NCI-H226 (cell line): ENCODE data around the gene ICAM4.
"Not testable (repeated sequence)": the region's sequence is repeated elsewhere in the genome, so short reads cannot be mapped to it uniquely, and the experiment has no call there.

Experiments used
- DNase-seq: peaks from one replicate; pipeline ENCODE4 v3.0.0-alpha.2; 2015

The ICAM4 gene

DNA sequence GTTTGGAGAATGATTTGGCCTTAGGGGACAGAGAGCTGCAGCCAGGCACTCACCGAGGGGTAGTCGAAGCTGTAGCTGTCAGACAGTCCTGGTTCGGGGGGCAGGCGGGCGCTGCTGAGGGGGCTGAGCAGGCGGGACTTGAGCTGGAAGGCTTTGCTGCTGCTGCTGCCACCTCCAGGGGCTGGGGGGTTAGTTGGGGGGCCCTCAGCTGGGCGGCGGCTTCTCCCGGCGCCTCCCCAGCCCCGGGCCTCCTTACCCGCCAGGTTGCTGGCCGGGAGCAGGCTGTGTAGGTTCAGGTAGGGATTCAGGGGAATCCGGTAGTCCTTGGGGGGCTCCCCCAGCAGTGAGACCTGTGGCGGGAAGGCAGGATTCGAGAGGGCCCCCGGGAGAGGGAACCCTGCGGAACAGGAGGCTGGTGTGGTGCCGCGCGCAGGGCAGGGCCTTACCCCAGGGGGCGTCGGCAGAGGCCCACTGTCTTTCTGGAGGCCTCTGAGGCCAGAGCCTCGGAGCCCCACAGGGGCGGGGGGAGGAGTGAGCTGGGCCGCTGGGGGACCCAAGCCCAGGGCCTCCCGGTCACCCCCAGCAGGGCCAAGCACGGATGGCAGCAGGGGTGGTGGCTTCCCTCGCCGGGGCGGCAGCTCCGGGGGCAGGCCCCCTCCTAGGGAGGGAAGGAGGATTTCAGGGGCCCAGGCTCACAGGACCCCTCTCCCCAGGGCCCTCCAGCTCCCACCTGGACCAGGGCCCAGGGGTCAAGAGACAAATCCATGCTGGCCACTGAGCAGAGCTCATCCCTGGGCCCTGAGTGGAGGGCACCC is 34.1 kb downstream of the ICAM4 start:
- no peak for DNase-seq

DNA sequence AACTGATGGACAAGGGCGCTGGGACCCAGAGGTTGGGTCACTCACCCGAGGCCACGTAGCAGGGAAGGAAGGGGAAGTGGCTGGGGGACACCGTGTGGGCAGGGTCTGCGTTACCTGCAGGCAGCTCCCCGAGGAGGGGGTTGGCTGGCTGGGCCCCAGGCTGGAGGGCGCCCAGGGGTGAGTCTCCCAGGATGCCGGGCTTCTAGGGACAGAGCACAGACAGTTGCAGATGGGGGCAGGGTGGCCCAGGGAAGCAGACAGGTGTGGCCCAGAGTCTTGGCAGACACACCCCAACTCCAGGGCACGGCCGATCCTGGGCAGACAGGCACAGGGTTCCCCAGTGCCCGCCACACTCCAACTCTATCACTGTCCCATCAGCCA is 34.7 kb downstream of the ICAM4 start:
- no peak for DNase-seq

DNA sequence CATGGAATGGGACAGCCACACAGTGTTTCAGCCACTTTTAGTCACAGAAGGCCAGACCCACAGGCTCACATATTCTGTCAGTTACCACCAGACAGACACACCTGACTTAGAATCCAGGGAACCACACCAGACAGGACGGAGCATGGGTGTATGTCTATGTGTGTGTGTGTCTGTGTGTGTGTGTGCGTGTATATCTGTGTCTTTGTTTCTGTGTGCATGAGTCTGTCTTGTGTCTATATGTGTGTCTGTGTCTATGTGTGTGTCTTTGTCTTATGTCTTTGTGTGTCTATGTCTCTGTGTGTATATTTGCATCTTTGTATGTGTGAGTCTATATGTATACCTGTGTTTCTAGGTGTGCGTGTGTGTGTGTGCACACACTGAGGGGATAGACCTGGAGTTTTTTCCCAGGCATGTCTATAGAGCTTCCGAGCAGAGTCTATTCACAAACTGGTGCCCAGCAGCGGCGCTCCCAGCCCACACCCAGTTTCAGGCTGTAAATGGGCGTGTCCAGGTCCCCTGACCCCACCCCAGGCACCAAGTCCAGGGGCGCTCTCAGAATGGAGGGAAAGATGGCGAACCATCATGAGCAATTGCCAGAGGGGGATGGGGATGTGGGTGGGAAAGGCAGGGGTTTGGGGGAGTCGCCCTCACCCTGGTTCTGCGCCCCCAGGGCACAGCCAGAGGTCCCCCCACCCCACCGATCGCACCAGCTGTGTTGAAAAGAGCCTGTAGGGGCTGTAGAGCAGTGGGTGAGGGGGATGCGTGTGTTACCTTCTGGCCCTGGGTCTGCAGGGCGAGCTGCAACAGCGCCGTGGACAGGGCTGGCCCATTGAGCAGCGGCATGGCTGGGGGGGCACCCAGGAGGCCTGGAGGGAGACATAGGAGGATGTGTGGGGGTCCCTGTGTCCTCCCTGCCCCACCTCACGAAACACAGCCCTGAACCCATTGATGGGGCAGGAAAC is 35.4 kb downstream of the ICAM4 start:
- DNase-seq = no peak

DNA sequence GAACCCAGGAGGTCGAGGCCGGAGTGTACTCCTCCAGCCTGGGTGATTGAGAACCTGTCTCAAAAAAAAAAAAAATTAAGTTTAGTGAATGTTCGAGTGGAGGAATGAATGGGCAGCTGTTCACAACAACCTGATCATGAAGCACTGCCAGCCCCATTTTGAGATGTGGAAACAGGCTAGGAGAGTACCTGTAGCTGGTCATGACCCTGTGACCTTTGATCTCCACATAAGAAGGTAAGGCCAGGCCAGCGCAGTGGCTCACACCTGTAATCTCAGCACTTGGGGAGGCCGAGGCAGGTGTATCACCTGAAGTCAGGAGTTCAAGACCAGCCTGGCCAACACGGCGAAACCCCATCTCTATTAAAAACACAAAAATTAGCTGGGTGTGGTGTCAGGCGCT is 39.0 kb downstream of the ICAM4 start:
- no peak for DNase-seq

DNA sequence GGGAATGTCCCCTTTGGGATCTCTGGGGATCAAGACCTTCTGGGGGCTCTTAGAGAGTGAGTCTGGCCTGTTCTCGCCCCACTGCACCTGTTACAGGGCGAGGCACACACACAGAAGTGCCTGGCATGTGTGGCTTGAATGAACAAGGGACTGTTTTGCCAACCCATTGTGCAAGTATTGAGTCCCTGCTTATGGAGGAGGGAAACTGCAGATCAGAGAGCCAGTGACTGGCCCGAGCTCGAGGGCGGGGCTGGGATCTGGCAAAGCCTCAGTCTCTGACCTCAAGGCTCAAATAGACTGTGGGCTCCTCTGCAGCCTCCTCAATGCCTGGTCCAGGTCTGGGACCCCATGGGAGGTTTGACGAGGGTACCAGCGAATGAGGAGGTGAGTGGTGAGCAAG is 41.0 kb downstream of the ICAM4 start:
- DNase-seq = no peak

DNA sequence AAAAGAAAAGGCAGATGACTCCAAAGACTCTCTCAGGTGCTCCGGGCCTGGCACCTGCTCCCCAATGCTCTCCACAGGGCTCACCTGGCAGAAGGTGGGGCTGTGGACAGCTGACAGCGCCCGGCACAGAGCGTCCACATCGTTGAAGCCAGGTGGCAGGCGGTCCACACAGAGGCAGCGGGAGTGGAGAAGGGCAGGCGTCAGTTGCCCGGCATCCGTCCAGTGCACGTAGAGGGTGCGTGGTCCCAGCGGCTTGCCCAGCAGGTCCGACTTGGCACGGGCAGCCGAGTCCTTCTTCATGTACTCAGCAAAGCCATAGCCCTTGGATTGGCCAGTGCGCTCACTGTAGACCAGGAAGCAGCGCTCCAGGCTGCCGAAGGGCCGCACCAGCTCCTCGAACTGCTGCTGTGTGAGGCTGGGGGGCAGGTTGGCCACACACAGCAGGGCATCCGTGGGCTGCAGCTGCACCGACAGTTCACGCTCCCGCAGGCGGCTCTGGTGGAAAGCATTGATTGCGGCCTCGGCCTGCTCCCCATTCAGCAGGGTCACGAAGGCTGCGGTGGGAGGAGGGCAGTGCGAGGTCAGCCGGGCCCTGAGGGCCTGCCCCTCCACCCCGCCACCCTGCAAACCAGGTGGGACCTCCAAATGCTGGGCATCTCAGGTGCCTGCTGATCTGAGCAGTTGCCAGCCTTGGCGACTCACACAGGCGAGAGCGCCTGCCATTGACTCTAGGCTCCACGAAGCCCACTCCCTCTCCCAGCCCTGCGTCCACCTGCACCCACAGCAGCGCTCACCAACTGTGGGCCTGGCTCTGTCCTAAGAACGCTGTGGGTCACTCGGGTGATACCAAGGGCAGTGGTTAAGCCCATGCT is 42.0 kb downstream of the ICAM4 start:
- DNase-seq = no peak

DNA sequence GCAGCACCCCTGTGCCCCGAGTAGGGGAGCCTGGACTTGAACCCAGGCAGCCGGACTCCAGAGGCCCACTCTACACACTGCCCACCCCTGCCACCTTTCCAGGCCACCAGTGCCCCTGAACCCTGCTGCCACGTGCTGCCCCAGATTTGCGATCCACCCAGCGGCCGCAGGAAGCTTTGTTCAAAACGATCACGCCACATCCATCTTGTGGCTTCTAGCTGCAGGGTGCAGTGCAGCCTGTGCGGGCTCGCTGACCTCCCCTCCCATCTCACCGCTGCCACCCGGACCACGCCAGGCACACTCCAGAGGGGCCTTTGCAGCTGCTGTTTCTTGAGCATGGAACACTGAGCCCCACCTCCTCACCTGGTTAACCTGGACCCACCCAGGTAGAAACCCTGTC is 42.8 kb downstream of the ICAM4 start:
- DNase-seq = no peak

DNA sequence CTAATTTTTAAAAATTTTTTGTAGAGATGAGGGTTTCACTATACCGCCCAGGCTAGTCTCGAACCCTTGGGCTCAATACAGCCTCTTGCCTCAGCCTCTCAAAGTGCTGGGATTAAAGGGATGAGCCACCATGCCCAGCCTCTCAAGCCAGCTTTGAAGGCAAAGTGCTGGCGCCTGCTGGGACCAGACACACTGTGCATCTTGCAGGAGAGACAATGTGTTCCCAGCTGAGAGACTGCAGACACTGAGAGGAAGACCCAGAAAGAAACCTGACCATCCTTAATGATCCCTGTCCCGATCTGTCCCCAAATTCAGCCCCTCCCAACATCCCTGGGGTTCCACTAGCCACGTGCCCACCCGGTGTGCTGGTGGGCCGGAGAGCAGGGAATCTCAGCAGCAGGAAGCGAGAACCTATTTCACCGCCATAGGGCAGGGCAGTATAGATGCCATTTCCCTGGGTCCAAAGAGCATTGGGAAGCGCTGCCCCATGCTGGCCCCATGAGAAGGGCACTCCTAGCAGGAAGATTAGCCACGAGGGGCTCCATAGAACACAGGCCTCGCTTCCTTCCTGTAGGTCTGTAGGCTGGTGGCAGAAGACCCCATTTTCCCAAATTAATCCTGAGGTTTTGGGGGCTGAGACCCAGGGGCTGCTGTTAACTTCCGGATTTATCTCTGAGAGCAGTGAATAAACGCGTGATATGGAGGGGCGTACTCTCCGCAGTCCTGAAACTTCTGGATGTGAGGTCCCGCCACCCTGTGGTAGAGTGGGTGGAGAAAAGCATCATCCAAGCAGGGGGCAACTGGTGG is 45.6 kb downstream of the ICAM4 start:
- DNase-seq = no peak

DNA sequence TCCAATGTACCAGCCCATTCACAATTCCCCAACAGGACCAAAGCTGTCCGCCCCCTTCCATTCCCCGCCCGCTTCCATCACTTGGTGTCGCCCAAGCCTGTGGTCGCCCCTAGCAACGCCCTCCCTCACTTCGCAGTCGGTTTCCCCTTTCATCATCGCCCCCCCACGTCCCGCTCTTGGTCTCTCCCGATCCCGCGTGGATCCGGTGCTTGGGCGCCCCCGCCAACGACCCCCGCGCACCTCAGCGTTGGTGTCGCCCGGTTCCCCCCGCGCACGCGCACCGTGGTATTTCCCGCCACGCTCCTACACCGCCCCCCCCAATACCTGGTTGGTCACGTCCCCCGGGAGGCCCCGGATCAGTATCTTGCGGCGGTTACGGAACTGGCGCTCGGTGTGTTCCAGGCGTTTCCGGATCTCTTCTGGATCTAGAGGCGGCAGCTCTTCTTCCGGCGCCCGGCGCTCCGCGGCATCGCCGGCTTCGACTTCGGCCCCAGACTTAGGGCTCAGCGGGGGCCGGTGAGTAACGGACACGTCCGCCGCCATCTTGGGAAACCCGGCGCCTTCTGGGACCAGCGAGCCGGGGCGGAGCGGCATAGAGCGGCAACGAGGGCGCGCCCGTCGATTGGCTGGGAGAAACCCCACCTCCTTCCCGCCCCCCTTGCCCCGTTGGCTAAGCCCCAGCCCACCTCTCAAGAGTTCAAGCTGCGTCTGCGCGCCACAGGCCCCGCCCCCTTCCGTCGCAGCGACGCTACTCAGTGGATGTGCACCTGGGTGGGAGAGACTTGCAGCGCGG is 46.4 kb downstream of the ICAM4 start, which contains the start of gene RAVER1:
Gene RAVER1, minus strand, starts transcription at position 565 of the 793 bp plus-strand sequence. Its CDS starts 22 bp downstream, at position 543.
- DNase-seq = peak; percentile 92

DNA sequence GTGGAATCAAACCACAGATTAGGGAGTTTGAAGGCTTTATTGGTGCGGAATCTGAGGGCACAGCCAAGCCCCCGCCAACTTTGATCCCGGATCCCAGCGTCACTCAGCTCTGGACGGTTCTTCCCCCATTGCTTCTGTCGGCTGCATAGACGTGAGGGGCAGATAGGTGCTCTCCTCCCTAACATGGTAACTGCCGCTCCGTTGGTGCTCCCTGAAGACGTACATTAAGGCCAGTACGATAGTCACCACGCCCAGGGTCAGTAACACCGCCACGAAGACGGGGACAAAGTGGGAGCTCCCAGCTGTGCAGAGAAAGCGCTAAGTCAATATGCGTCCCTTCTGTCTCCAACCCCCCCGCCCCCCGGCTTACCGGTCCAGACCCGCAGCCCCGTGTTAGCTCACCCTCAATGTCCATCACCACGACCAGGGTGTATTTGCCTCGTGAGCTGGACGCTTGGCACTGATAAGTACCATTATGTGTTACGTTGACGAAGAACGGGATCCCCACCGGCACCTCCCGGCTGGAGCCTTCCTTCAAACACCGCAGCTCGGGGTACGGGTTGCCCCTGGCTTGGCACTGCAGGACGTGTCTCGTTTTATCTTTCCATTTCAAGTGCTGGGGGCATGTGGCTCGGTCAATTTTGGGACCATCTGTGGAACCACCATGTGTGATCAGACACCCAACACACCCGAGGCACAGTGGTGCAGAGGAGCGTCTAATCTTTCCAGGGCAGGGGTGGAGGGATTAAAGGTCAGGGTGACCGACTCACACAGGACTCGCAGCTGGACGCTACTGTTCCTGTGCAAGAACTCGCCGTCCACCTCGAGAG is 47.2 kb downstream of the ICAM4 start:
- peak; percentile 9 for DNase-seq

DNA sequence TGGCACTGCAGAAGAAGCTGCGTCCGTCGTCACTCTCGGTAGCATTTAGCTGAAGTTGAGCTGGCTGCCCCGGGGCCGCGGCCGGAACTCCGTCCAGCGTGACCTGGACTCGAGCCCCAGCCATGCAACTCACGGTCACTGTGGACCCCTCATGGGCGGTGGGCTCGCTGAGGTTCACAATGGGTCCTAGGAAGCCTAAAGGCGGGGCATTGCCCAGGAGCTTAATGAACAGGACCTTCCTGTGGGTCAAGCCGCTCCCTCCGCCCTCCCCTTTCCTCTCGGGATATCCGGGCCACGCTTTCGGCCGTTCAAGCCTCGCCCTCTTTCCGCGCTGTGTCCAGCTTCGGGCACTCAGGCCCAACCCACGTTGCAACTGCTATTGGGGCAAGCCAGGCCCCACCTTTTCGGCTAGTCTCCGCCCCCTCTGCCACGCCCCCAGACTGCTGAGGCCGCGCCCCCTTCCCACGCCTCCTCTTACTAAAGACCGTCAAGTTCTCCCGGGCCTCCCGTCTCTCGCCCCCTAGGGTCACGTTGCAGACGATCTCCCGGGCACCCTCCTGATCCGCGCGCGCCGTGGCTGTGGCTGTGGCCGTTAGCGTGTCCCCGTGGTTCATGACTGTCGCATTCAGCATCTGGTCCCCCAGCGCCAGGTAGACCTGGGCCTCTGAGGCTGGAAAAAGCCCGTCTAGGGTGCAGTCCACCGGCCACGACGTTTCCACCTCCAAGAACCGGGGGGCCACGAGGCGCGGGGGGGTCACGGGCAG is 48.0 kb downstream of the ICAM4 start:
- DNase-seq = peak; percentile 97

DNA sequence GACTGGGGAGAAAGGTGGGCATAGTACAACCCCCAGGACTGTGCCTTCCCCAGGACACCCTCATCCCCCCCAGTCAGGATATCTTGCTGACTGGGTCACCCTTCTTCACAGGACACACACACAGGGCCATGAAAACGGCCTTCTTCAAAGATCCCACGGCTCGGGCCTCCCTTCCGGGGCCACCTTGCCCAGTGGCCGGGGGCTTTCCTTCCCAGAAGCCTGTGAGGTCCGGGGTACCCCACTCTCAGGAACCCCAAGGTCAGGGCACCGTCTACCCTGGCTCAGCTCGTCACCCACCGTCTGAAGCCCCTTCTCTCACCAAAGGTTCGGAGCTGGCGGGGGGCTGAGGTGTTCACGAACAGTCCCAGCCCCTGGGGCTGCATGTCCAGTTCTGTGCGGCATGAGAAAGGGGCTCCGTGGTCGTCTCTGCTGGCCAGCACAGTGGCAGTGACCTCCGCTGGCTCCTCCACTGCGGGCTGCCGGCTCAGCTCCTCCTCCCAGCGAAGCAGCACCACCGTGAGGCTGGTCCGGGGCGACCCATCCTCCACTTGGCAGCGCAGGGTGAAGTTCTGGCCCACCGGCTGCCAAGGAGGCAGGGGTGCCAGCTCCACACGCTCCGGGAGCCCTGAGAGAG is 48.7 kb downstream of the ICAM4 start:
- no peak for DNase-seq

DNA sequence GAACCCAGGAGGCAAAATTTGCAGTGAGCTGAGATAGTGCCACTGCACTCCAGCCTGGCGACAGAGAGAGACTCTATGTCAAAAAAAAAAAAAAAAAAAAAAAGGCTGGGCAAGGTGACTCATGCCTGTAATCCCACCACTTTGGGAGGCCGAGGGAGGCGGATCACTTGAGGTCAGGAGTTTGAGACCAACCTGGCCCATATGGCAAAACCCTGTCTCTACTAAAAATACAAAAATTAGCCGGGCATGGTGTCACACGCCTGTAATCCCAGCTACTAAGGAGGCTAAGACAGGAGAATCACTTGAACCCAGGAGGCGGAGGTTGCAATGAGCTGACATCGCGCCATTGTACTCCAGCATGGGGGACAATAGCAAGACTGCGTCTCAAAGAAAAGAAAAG is 50.0 kb downstream of the ICAM4 start:
- not testable (repeated sequence) for DNase-seq
